HG02763 (cell line): Measurements from ENCODE around the gene PET100.

Experiments used
- ATAC-seq: cut with Tn5 transposase; IDR thresholded peaks from one replicate; pipeline ENCODE4 v1.9.1; 2021; ENCODE audit warnings: mild to moderate bottlenecking, moderate library complexity; ENCODE audit not compliant: unreplicated experiment

PET100 gene

DNA sequence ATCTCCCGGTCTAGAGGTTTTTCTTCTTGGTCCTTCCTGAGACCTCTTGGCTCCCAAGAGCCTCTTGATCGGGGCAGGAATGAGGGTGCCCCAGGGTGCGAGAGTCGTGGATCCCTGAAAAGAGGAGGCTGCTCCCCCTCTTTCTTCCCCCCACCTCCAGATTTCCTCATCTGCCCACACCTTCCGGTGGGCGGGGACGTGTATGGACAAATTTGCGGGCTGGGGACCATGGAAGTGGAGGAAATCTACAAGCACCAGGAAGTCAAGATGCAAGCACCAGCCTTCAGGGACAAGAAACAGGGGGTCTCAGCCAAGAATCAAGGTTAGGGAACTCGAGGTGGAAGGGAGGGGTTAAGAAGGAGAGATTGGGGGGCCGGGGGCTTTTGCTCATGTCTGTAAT, 47.3 kb downstream of the PET100 start, which contains the start of gene MCEMP1:
TSS of gene MCEMP1 (plus strand) at position 237 of the 400 bp plus-strand sequence. CDS start at position 268, 31 bp downstream.
- ATAC-seq = no peak

DNA sequence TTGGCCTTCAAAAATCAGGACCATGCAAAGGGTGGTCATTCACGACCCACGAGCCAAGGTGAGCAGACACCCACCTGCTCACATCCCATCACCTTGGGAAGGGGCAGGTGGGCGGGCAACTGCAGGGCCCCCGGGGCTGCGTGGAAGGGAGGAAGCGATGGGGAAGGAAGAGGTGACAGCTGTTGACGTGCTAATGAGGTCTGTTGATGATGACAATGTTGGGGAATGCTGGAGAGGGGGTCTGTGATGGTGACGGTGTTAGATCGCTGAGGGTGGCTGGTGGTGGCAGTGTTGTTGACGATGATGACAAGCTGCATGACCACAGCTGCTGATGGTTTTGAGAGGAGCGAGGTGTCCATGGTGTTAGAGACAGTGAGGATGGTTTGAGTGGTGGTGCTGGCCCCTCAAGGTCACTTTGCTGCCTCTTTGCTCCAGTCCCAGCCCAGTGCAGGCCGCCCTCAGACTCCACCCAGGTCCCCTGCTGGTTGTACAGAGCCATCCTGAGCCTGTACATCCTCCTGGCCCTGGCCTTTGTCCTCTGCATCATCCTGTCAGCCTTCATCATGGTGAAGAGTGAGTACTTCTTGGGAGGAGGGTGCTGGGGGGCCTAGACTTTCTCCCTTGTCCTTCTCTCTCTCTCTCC, 48.2 kb downstream of the PET100 start:
- no peak for ATAC-seq

- no peak for ATAC-seq
Measured at GRCh38 chr19:7678971-7679751, 49.6 kb downstream of the PET100 start.

GRCh38 chr19:7679771-7680605, 50.4 kb downstream of the PET100 start:
- ATAC-seq = no peak

DNA sequence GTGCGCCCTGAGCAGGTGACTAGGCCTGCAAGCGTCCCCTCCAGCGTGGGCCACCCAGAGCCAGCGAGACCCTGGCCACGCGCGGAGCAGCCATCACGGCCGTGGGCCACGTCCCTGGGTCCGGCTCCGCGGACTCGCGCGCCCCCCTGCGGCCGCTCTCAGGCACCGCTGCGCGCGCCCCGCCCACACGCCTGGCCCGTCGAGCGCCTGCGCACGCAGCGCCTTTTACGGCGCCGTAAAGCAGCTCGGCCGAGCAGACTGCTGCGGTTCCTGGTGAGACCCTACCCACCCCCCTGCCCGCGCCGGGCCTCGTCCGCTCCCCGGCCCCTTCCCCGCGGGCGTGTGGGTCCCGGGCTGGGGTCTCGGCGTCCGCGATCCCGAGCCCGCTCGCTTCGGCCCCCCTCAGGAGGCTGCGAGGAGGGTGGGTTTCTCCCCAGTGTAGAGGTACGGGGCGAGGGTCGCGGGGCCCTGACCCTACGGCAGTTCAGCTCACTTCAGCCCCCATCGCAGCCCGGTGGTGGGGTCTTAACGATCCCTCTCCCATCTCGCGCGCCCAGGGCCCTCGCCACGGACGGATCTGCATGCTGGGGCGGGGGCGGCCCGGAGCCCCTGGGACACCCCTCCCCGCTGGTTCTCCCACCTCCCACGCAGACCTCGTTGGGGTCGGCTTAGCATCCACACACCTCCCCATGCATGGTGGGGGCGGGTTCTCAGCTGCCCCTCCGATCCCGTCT, 51.2 kb downstream of the PET100 start, which contains the start of gene TRAPPC5:
TSS of gene TRAPPC5 (plus strand) at position 228 of the 734 bp plus-strand sequence. CDS start 1,421 bp downstream, outside the sequence.
- ATAC-seq = peak; percentile 66
